Measurements from ENCODE around the gene SLC8A2. TPM values are rescaled to one million over a fixed set of nuclear protein-coding genes. Genes with fewer than 3 reads are reported as not detected.

SLC8A2 gene
- total RNA-seq, 4 donors from 2014 or later = 6.2 to 18.7 (median 10.4) TPM

DNA sequence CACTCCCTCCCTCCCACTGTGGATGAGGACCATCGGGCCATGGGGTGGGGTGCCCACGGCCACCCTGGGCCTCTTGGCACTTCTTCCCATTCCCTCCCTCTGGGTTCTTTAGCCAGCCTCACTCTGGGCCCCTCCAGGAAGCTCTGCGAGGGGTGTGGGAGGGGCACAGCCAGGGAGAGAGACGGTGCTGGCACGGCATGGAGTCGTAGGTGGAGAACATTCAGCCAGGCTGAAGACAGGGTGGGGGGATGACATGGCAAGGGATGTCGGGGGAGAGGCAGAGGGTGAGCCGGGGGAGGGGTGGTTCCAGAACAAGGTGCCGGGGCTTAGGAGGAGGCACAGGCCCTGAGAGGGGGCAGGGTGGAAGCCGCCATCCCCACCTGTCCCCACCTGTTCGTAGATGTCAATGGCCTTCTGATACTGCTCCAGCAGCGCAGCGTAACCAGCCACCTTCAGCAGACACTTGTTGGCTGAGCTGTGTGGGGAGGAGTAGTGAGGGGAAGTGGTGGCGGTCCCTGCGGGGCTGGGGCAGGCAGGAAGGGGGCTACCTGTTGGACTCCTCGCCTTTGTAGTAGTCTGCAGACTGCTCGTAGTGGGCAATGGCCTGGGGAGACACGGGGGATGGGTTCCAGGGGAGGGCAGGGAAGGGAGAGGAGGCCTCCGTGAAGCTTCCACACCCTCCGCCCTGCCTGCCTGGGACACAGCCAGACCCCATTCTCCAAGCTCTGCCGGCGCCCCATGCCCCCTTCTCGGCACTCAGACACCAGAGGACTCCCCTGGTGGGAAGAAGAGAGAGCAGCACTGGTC is 21.1 kb upstream of the SLC8A2 start:
- TF ChIP-seq, protein P1, sequence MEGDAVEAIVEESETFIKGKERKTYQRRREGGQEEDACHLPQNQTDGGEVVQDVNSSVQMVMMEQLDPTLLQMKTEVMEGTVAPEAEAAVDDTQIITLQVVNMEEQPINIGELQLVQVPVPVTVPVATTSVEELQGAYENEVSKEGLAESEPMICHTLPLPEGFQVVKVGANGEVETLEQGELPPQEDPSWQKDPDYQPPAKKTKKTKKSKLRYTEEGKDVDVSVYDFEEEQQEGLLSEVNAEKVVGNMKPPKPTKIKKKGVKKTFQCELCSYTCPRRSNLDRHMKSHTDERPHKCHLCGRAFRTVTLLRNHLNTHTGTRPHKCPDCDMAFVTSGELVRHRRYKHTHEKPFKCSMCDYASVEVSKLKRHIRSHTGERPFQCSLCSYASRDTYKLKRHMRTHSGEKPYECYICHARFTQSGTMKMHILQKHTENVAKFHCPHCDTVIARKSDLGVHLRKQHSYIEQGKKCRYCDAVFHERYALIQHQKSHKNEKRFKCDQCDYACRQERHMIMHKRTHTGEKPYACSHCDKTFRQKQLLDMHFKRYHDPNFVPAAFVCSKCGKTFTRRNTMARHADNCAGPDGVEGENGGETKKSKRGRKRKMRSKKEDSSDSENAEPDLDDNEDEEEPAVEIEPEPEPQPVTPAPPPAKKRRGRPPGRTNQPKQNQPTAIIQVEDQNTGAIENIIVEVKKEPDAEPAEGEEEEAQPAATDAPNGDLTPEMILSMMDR (IDR thresholded peaks at IDR 0.05) = no peak
- TF ChIP-seq EP300 (IDR thresholded peaks at IDR 0.05) (no peak), POLR2AphosphoS5 (IDR thresholded peaks at IDR 0.05) (no peak), POLR2A (IDR thresholded peaks at IDR 0.05; ENCODE audit: low read depth) (no peak)
- Histone ChIP-seq H3K36me3 (peaks cover 39 to 99% (median 89%) of the 10 kb centered on the region in 4 donors), H3K4me3 (no peak overlapping the region), H3K4me1 (peaks cover 0 to 13% (median 9%) of the 10 kb centered on the region in 4 donors), H3K27ac (replicated peaks in 1 of 4) (no peak overlapping the region), H3K9me3 (no peaks in the 10 kb centered on the region), H3K27me3 (no peaks in the 10 kb centered on the region)
- intact Hi-C loops (cut with DNase I) = no loop called here
- WGBS = 66% methylated on average over 20 of the region's 23 CpGs
- DNase-seq (ENCODE audit: extremely low spot score) = no peak

DNA sequence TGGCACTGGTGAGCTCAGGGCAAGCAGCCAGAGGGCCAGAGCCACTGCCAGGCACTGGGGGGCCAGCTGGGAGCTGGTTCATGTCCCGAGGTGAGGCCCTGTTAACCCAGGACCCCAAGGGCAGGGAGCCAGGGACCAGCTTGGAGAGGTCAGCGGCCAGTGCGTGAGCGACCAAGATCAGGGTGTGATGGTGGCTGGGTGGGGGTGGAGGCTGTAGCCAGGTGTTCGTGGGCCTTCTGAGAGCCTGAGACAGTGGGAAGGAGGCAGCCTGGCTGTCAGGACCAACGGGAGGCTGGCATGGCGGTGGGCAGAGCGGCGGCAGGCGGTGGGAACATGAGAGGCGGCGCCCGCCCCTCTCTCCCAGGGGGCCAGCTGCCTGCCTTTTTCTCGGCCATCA is 20.4 kb upstream of the SLC8A2 start:
- H3K4me1 ChIP-seq = peaks cover 0 to 11% (median 9%) of the 10 kb centered on the region in 4 donors
- H3K9me3 ChIP-seq = no peaks in the 10 kb centered on the region
- TF ChIP-seq POLR2AphosphoS5 (IDR thresholded peaks at IDR 0.05) (no peak), EP300 (IDR thresholded peaks at IDR 0.05) (no peak), POLR2A (IDR thresholded peaks at IDR 0.05; ENCODE audit: low read depth) (no peak)
- TF ChIP-seq, protein P1 (IDR thresholded peaks at IDR 0.05) = no peak
- H3K36me3 ChIP-seq = peaks cover 37 to 99% (median 89%) of the 10 kb centered on the region in 4 donors
- intact Hi-C loops (cut with DNase I) = no loop called here
- no peak overlapping the region for H3K4me3 ChIP-seq
- H3K27me3 ChIP-seq = no peaks in the 10 kb centered on the region
- DNase-seq (ENCODE audit: extremely low spot score) = no peak
- H3K27ac ChIP-seq (replicated peaks in 1 of 4) = no peak overlapping the region
- 87% methylated on average over 13 of the region's 14 CpGs for WGBS

DNA sequence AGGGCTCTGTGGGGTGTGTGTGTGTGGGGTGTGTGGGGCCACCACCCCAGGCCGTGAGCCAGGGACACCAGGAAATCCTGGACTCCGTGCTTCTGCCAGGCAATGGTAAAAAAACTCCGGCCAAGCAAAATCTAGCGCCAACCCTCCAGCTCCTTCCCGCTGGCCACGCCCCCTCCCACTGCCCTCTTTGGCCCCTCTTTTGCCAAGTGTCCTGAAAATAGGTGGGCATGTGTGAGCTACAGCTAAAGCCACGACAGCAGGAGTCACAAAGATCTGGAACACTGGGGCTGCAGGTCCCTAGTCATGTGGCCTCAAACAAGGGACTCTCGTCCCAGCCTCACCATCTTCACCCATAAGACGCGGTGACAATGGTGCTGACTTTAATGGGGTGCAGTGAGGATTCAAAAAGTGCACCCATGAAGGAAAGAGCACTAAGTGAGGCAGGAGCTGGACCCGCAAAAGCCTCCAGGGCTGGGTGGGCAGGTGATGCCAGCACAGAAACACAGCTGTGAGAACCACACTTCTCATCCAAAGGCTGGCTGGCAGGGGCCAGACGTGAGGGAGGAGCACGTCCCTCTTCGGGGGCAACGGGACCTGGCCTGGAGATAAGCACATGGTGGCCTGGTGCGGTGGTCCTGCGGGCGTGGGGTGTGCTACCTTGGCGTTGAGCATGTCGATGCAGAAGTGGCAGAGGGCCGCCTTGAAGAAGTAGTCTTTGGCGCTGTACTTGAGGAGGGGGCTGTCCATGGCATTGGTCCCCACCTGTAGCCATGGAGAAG is 19.9 kb upstream of the SLC8A2 start:
- Histone ChIP-seq H3K36me3 (peaks cover 36 to 99% (median 89%) of the 10 kb centered on the region in 4 donors), H3K9me3 (no peaks in the 10 kb centered on the region)

DNA sequence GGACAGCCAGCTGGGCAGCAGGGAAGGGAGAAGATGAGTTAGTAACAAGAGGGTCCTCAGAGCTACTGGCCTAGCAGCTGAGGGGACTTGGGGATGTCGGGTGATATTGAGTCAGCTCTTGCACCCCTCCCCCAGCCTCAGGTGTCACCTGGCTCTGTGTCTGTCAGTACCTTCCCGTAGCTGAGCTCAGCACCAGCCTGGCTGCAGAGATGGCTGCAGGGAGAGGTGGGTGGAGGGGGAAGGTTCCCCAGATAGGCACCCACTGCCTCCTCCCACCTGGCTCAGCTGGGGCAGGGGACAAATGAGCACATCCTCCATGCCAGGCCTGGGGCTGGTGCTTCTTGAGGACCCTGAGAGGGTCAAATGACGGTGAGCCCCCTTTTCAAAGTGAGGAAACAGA is 19.2 kb upstream of the SLC8A2 start:
- H3K4me3 ChIP-seq = no peak overlapping the region
- no peak overlapping the region for H3K27ac ChIP-seq (replicated peaks in 1 of 4)
- 58% methylated on average over 3 of the region's 3 CpGs for WGBS
- no peak for DNase-seq (ENCODE audit: extremely low spot score)
- intact Hi-C loops (cut with DNase I) = no loop called here
- H3K9me3 ChIP-seq = no peaks in the 10 kb centered on the region
- no peaks in the 10 kb centered on the region for H3K27me3 ChIP-seq
- TF ChIP-seq, protein P1 (IDR thresholded peaks at IDR 0.05) = no peak
- TF ChIP-seq POLR2AphosphoS5 (IDR thresholded peaks at IDR 0.05) = no peak
- TF ChIP-seq EP300 (IDR thresholded peaks at IDR 0.05) = no peak
- no peak for TF ChIP-seq POLR2A (IDR thresholded peaks at IDR 0.05; ENCODE audit: low read depth)
- peaks cover 0 to 11% (median 6%) of the 10 kb centered on the region in 4 donors for H3K4me1 ChIP-seq
- H3K36me3 ChIP-seq = peaks cover 32 to 98% (median 84%) of the 10 kb centered on the region in 4 donors

More for the DNA sequence above, 19.9 kb upstream of the SLC8A2 start:
- TF ChIP-seq, protein P1 (IDR thresholded peaks at IDR 0.05) = no peak
- TF ChIP-seq POLR2AphosphoS5 (IDR thresholded peaks at IDR 0.05) = no peak
- no peak for TF ChIP-seq EP300 (IDR thresholded peaks at IDR 0.05)
- TF ChIP-seq POLR2A (IDR thresholded peaks at IDR 0.05; ENCODE audit: low read depth) = no peak
- DNase-seq (ENCODE audit: extremely low spot score) = no peak
- Histone ChIP-seq H3K4me3 (no peak overlapping the region), H3K27me3 (no peaks in the 10 kb centered on the region), H3K4me1 (peaks cover 0 to 11% (median 6%) of the 10 kb centered on the region in 4 donors), H3K27ac (replicated peaks in 1 of 4) (no peak overlapping the region)
- WGBS = 89% methylated on average over 22 of the region's 22 CpGs
- intact Hi-C loops (cut with DNase I) = no loop called here
